Measurements from ENCODE around the gene IGSF23.

DNA sequence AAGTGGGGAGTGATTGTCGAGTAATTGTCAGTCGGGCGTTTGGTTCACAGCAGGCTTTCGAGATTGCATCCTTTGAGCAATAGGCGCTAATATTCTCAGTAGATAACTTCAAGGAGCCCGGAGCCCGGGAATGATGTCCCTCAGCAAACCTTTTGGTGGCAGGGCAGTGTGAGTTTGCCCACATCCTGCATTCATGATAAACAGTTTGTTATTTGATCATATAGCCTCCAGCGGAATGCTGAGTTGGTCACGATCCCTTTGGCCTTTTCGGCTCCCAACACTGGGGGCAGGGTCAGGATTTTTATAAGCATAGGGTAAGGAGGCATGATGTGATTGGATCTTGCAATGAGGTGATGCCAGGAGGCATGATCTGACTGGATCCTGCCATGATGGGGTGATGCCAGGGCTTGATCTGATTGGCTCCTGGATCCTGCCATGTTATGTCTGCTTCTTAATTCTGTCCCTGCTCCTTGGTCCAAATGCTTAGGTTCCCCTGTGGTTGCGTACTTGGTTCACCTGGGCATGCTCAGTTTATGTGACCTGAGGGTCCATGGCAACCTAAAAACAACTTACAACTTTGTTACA lies 38.2 kb upstream of the IGSF23 start:
- TF ChIP-seq, protein P1, sequence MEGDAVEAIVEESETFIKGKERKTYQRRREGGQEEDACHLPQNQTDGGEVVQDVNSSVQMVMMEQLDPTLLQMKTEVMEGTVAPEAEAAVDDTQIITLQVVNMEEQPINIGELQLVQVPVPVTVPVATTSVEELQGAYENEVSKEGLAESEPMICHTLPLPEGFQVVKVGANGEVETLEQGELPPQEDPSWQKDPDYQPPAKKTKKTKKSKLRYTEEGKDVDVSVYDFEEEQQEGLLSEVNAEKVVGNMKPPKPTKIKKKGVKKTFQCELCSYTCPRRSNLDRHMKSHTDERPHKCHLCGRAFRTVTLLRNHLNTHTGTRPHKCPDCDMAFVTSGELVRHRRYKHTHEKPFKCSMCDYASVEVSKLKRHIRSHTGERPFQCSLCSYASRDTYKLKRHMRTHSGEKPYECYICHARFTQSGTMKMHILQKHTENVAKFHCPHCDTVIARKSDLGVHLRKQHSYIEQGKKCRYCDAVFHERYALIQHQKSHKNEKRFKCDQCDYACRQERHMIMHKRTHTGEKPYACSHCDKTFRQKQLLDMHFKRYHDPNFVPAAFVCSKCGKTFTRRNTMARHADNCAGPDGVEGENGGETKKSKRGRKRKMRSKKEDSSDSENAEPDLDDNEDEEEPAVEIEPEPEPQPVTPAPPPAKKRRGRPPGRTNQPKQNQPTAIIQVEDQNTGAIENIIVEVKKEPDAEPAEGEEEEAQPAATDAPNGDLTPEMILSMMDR (IDR thresholded peaks at IDR 0.05), result no peak
- no peak for TF ChIP-seq EZH2 (IDR thresholded peaks at IDR 0.05; ENCODE audit: borderline replicate concordance, insufficient read depth, low read depth, low read length, poor library complexity, severe bottlenecking)

Data from B cell (primary cell).